Measurements from ENCODE around the gene CEP41. TPM values are rescaled to one million over a fixed set of nuclear protein-coding genes. Genes with fewer than 3 reads are reported as not detected.

The CEP41 gene
- polyA plus RNA-seq, 3 donors = 2.9 to 8.5 (median 7.2) TPM

GRCh38 chr7:130350945-130351790, 89.6 kb downstream of the CEP41 start:
- Histone ChIP-seq H3K4me1 (ENCODE audit: control insufficient read depth in 1 of 2, insufficient read depth in 2 of 2, low read length in 2 of 2) (no peaks in the 10 kb centered on the region), H3K4me2 (replicated peaks; ENCODE audit: extremely low read depth, low read length, poor library complexity, severe bottlenecking) (no peak overlapping the region), H3K27ac (ENCODE audit: low read depth in 1 of 2, low read length in 2 of 2) (no peak overlapping the region), H3K27me3 (ENCODE audit: control insufficient read depth in 2 of 2, insufficient read depth in 2 of 2, low read length in 2 of 2) (no peaks in the 10 kb centered on the region), H3K79me2 (ENCODE audit: insufficient read depth, low read length) (no peaks in the 10 kb centered on the region), H4K20me1 (ENCODE audit: insufficient read depth, low read length) (no peaks in the 10 kb centered on the region), H3K36me3 (replicated peaks in 1 of 2; ENCODE audit: control insufficient read depth in 1 of 2, insufficient read depth in 2 of 2, low read length in 2 of 2) (no peaks in the 10 kb centered on the region), H3K4me3 (replicated peaks in 1 of 3; ENCODE audit: low read depth in 2 of 3, low read length in 3 of 3) (no peak overlapping the region), H3K9me3 (replicated peaks in 1 of 2; ENCODE audit: control insufficient read depth in 1 of 2, insufficient read depth in 1 of 2, low read length in 2 of 2) (no peaks in the 10 kb centered on the region), H2AFZ (ENCODE audit: insufficient read depth, low read depth, low read length, poor library complexity, severe bottlenecking) (no peak overlapping the region), H3K9ac (ENCODE audit: insufficient read depth, low read length, poor library complexity, severe bottlenecking) (no peak overlapping the region)
- WGBS (ENCODE audit: insufficient coverage) = 89% methylated on average over 11 of the region's 20 CpGs
- Mint-ChIP-seq H3K4me1 (peaks cover 4% of the 10 kb centered on the region), H3K27me3 (ENCODE audit: low read depth in 3 of 3) (peaks cover 0 to 5% (median 2%) of the 10 kb centered on the region in 3 donors), H3K4me3 (no peak overlapping the region), H3K27ac (no peak overlapping the region), H3K36me3 (no peaks in the 10 kb centered on the region), H3K9me3 (peaks cover 0 to 2% (median 0%) of the 10 kb centered on the region in 7 donors)
- no peak for DNase-seq
- intact Hi-C loops (cut with micrococcal nuclease) = no loop called here
- no peak for TF ChIP-seq CTCF (IDR thresholded peaks at IDR 0.05)

- intact Hi-C loops (cut with micrococcal nuclease) = no loop called here
- Histone ChIP-seq H2AFZ (ENCODE audit: insufficient read depth, low read depth, low read length, poor library complexity, severe bottlenecking) (no peak overlapping the region), H3K4me1 (ENCODE audit: control insufficient read depth in 1 of 2, insufficient read depth in 2 of 2, low read length in 2 of 2) (no peaks in the 10 kb centered on the region), H3K4me2 (replicated peaks; ENCODE audit: extremely low read depth, low read length, poor library complexity, severe bottlenecking) (no peak overlapping the region), H3K27ac (ENCODE audit: low read depth in 1 of 2, low read length in 2 of 2) (no peak overlapping the region), H4K20me1 (ENCODE audit: insufficient read depth, low read length) (no peaks in the 10 kb centered on the region), H3K9me3 (replicated peaks in 1 of 2; ENCODE audit: control insufficient read depth in 1 of 2, insufficient read depth in 1 of 2, low read length in 2 of 2) (no peaks in the 10 kb centered on the region), H3K36me3 (replicated peaks in 1 of 2; ENCODE audit: control insufficient read depth in 1 of 2, insufficient read depth in 2 of 2, low read length in 2 of 2) (no peaks in the 10 kb centered on the region), H3K79me2 (ENCODE audit: insufficient read depth, low read length) (no peaks in the 10 kb centered on the region), H3K4me3 (replicated peaks in 1 of 3; ENCODE audit: low read depth in 2 of 3, low read length in 3 of 3) (no peak overlapping the region), H3K9ac (ENCODE audit: insufficient read depth, low read length, poor library complexity, severe bottlenecking) (no peak overlapping the region), H3K27me3 (ENCODE audit: control insufficient read depth in 2 of 2, insufficient read depth in 2 of 2, low read length in 2 of 2) (no peaks in the 10 kb centered on the region)
- Mint-ChIP-seq H3K4me3 (no peak overlapping the region), H3K27me3 (ENCODE audit: low read depth in 3 of 3) (peaks cover 0 to 7% (median 2%) of the 10 kb centered on the region in 3 donors), H3K27ac (no peak overlapping the region), H3K4me1 (peaks cover 4% of the 10 kb centered on the region), H3K36me3 (no peaks in the 10 kb centered on the region), H3K9me3 (peaks cover 0 to 2% (median 0%) of the 10 kb centered on the region in 7 donors)
- no peak for TF ChIP-seq CTCF (IDR thresholded peaks at IDR 0.05)
- WGBS (ENCODE audit: insufficient coverage) = 50% methylated on average over 10 of the region's 16 CpGs
- DNase-seq = no peak
These were observed 90.7 kb downstream of the CEP41 start for GRCh38 chr7:130349911-130350782.

All from CD14-positive monocyte (primary cell).